Epithelial cell of proximal tubule (primary cell): ENCODE results near the gene SLC35E4. TPM values are rescaled to one million over a fixed set of nuclear protein-coding genes. Genes with fewer than 3 reads are reported as not detected.
"Not testable (repeated sequence)": the region's sequence is repeated elsewhere in the genome, so short reads cannot be mapped to it uniquely, and the experiment has no call there.

ENCODE experiments used
- DNase-seq: peaks from one replicate; pipeline ENCODE4 v3.0.0-alpha.2; 2011; ENCODE audit warnings: low read depth
- H3K4me3 ChIP-seq: 2 replicates; pipeline ENCODE4 v1.5.1; 2011; ENCODE audit warnings: low read depth, mild to moderate bottlenecking, low read length
- total RNA-seq: library from RNA; depleted of rRNA; stranded (reverse); fragments of >200 nt; gene quantifications from 2 replicates; pipeline ENCODE4 v1.2.3, GENCODE V29; 2015
- TF ChIP-seq, protein P1 (sequence below): conservative IDR thresholded peaks from 2 replicates; pipeline ENCODE4 v1.5.1; 2012; ENCODE audit warnings: low read depth, mild to moderate bottlenecking, low read length

SLC35E4 gene
- total RNA-seq, 1 donor from 2014 or later = 10.7 TPM

GRCh38 chr22:30611197-30611596 is 24.4 kb upstream of the SLC35E4 start:
- H3K4me3 ChIP-seq = no peak overlapping the region
- TF ChIP-seq, protein P1, sequence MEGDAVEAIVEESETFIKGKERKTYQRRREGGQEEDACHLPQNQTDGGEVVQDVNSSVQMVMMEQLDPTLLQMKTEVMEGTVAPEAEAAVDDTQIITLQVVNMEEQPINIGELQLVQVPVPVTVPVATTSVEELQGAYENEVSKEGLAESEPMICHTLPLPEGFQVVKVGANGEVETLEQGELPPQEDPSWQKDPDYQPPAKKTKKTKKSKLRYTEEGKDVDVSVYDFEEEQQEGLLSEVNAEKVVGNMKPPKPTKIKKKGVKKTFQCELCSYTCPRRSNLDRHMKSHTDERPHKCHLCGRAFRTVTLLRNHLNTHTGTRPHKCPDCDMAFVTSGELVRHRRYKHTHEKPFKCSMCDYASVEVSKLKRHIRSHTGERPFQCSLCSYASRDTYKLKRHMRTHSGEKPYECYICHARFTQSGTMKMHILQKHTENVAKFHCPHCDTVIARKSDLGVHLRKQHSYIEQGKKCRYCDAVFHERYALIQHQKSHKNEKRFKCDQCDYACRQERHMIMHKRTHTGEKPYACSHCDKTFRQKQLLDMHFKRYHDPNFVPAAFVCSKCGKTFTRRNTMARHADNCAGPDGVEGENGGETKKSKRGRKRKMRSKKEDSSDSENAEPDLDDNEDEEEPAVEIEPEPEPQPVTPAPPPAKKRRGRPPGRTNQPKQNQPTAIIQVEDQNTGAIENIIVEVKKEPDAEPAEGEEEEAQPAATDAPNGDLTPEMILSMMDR = no peak
- no peak for DNase-seq

GRCh38 chr22:30612789-30613188 is 22.8 kb upstream of the SLC35E4 start:
- TF ChIP-seq, protein P1 = no peak
- no peak for DNase-seq
- no peak overlapping the region for H3K4me3 ChIP-seq

DNA sequence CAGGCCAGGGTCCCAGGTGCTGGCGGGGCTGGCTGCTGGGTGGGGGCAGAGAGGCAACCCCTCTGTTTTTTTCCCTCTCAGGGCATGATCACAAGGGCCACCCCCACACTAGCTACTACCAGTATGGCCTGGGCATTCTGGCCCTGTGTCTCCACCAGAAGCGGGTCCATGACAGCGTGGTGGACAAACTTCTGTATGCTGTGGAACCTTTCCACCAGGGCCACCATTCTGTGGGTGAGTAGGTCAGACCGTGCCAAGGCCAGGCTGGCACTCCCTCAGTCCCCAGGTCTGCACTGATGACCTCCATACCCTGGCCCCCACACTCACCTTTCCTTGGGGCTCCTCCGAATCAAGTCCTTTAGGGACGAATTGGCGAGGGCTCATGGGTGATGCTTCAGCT is 21.3 kb upstream of the SLC35E4 start:
- TF ChIP-seq, protein P1 = no peak
- no peak for DNase-seq
- no peak overlapping the region for H3K4me3 ChIP-seq

GRCh38 chr22:30614879-30615278 is 20.7 kb upstream of the SLC35E4 start:
- TF ChIP-seq, protein P1 = no peak
- no peak for DNase-seq
- no peak overlapping the region for H3K4me3 ChIP-seq

DNA sequence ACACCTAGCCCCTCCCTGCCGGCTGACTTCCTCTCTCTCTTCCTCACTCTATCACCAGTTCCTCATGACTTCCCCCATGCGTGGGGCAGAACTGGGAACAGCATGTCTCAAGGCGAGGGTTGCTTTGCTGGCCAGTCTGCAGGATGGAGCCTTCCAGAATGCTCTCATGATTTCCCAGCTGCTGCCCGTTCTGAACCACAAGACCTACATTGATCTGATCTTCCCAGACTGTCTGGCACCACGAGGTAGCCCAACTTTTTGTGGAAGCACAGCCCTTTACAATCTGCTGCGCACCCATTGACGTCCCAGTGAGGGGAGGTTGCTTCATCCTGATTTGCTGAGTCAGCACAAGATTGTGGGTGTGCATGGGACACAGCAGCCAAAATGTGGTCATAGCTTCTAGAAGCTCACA is 20.0 kb upstream of the SLC35E4 start:
- no peak for DNase-seq
- no peak overlapping the region for H3K4me3 ChIP-seq
- TF ChIP-seq, protein P1 = no peak

- TF ChIP-seq, protein P1 = no peak
- H3K4me3 ChIP-seq = no peak overlapping the region
- no peak for DNase-seq
Observed at GRCh38 chr22:30617819-30618218, 17.8 kb upstream of the SLC35E4 start.

DNA sequence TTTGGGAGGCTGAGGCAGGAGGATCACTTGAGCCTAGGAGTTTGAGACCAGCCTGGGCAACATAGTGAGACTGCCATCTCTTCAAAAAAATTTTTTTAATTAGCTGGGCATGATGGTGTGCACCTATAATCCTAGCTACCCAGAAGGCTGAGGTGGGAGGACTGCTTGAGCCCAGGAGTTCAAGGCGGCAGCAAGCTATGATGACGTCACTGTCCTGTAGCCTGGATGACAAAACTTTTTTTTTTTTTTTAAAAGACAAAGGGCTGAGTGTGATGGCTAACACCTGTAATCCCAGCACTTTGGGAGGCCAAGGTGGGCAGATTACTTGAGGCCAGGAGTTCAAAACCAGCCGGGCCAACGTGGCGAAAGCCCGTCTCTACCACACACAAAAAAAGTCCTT is 15.7 kb upstream of the SLC35E4 start:
- H3K4me3 ChIP-seq, DNase-seq: not testable (repeated sequence)

DNA sequence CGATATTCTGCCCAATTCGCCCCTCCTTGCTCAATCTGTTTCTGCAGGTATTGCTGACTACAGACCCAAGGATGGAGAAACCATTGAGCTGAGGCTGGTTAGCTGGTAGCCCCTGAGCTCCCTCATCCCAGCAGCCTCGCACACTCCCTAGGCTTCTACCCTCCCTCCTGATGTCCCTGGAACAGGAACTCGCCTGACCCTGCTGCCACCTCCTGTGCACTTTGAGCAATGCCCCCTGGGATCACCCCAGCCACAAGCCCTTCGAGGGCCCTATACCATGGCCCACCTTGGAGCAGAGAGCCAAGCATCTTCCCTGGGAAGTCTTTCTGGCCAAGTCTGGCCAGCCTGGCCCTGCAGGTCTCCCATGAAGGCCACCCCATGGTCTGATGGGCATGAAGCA is 9.2 kb upstream of the SLC35E4 start:
- TF ChIP-seq, protein P1 = no peak
- no peak for DNase-seq
- no peak overlapping the region for H3K4me3 ChIP-seq
